Sigmoid colon (tissue), 7 donors: Measurements from ENCODE around the gene IPO13. TPM values are rescaled to one million over a fixed set of nuclear protein-coding genes. Genes with fewer than 3 reads are reported as not detected.

Source experiments
- DNase-seq: peaks from one replicate; pipeline ENCODE4 v3.0.0-alpha.2; 2019
- H3K27ac ChIP-seq, 4 donors: fragments of 200-600 bp; sonication (generic); one replicate each; pipeline ENCODE4 v1.5.1; 2016 to 2019; ENCODE audit warnings: mild to moderate bottlenecking in 1 of 4
- H3K27me3 ChIP-seq, 3 donors: fragments of 200-600 bp; sonication (generic); one replicate each; pipeline ENCODE4 v1.5.1; 2019; ENCODE audit warnings: mild to moderate bottlenecking in 1 of 3
- H3K36me3 ChIP-seq, 4 donors: fragments of 200-600 bp; sonication (generic); one replicate each; pipeline ENCODE4 v1.5.1; 2016 to 2019
- H3K4me1 ChIP-seq, 4 donors: fragments of 200-600 bp; sonication (generic); one replicate each; pipeline ENCODE4 v1.5.1; 2017 to 2019
- H3K4me3 ChIP-seq, 4 donors: fragments of 200-600 bp; sonication (generic); one replicate each; pipeline ENCODE4 v1.5.1; 2017 to 2019; ENCODE audit warnings: mild to moderate bottlenecking in 2 of 4, moderate library complexity in 1 of 4
- H3K9me3 ChIP-seq, 4 donors: fragments of 200-600 bp in 3 of 4; sonication (generic) in 3 of 4; one replicate each; pipeline versions ENCODE4 v1.5.1 to v1.6.1; 2013 to 2019
- CTCF ChIP-seq, 4 experiments: fragments of 450-650 bp in 3 of 4; fragments of 200-600 bp in 1 of 4; IDR thresholded peaks; one replicate each; pipeline ENCODE4 v1.5.1; 2016 to 2019; ENCODE audit warnings: antibody characterized with exemption in 4 of 4, mild to moderate bottlenecking in 3 of 4, moderate library complexity in 2 of 4
- EP300 ChIP-seq, 4 donors: sonication (generic); formaldehyde crosslinking; IDR thresholded peaks; one replicate each; pipeline ENCODE4 v1.6.1; 2017; ENCODE audit warnings: antibody characterized with exemption in 4 of 4
- POLR2A ChIP-seq, 2 donors: fragments of 450-650 bp; IDR thresholded peaks; one replicate each; pipeline ENCODE4 v1.6.1; 2016; ENCODE audit warnings: antibody characterized with exemption in 2 of 2, mild to moderate bottlenecking in 2 of 2, moderate library complexity in 2 of 2
- POLR2AphosphoS5 ChIP-seq, 4 donors: sonication (generic); formaldehyde crosslinking; IDR thresholded peaks; one replicate each; pipeline ENCODE4 v1.6.1; 2017; ENCODE audit warnings: antibody characterized with exemption in 4 of 4
- WGBS, 2 donors: extraction: QIAGEN DNeasy Blood & Tissue Kit; methylation state at CpG; one replicate each; pipeline ENCODE4 v1.1.7; 2013; 5-methylcytosine and 5-hydroxymethylcytosine counted together
- intact Hi-C: fragments of 100-400 bp; cut with DNase I; formaldehyde crosslinking; loops from one replicate; pipeline ENCODE4 v1.15.1; 2023
- polyA plus RNA-seq, 3 donors: library from polyadenylated mRNA; stranded (reverse); fragments of 200-250 nt; gene quantifications; one replicate each; pipeline ENCODE4 v1.2.3, GENCODE V29; 2013
- total RNA-seq, 4 donors: library from RNA; depleted of rRNA; stranded (reverse); fragments of >200 nt; gene quantifications; one replicate each; pipeline ENCODE4 v1.1.0, GENCODE V29; 2016
- donor health status: healthy with polysubstance abuse.
- donor health status: Bipolar disorder and iron deficiency.
- donor health status: healthy.

Gene IPO13
- total and polyA plus RNA-seq, 7 donors = 9.6 to 27.1 (median 16.1) TPM

GRCh38 chr1:43960798-43961197 lies 14.0 kb downstream of the IPO13 start:
- Histone ChIP-seq H3K27me3 (no peaks in the 10 kb centered on the region), H3K4me1 (no peaks in the 10 kb centered on the region), H3K36me3 (peaks cover 0 to 97% (median 49%) of the 10 kb centered on the region in 4 donors), H3K4me3 (no peak overlapping the region), H3K27ac (no peak overlapping the region), H3K9me3 (no peaks in the 10 kb centered on the region)
- no peak for TF ChIP-seq POLR2A (IDR thresholded peaks at IDR 0.05)
- no peak for TF ChIP-seq EP300 (IDR thresholded peaks at IDR 0.05)
- no peak for TF ChIP-seq POLR2AphosphoS5 (IDR thresholded peaks at IDR 0.05)
- TF ChIP-seq CTCF (IDR thresholded peaks at IDR 0.05) = no peak
- DNase-seq = no peak
- 96% methylated on average over 8 of the region's 8 CpGs for WGBS, 2 donors
- intact Hi-C loops = no loop called here

GRCh38 chr1:43961692-43962091 lies 14.9 kb downstream of the IPO13 start:
- Histone ChIP-seq H3K4me1 (no peaks in the 10 kb centered on the region), H3K9me3 (no peaks in the 10 kb centered on the region), H3K27ac (no peak overlapping the region), H3K36me3 (peaks cover 0 to 97% (median 43%) of the 10 kb centered on the region in 4 donors), H3K27me3 (no peaks in the 10 kb centered on the region), H3K4me3 (no peak overlapping the region)
- no peak for TF ChIP-seq EP300 (IDR thresholded peaks at IDR 0.05)
- no peak for TF ChIP-seq CTCF (IDR thresholded peaks at IDR 0.05)
- TF ChIP-seq POLR2A (IDR thresholded peaks at IDR 0.05) = no peak
- no peak for TF ChIP-seq POLR2AphosphoS5 (IDR thresholded peaks at IDR 0.05)
- intact Hi-C loops = no loop called here
- 89% methylated on average over 3 of the region's 3 CpGs for WGBS, 2 donors
- DNase-seq = no peak

- intact Hi-C loops = no loop called here
- no peak overlapping the region for H3K4me3 ChIP-seq
- no peak for DNase-seq
- H3K36me3 ChIP-seq = peaks cover 0 to 95% (median 42%) of the 10 kb centered on the region in 4 donors
- no peak overlapping the region for H3K27ac ChIP-seq
- WGBS, 2 donors = 90 to 93% methylated on average over 2 of the region's 2 CpGs
- H3K9me3 ChIP-seq = no peaks in the 10 kb centered on the region
- no peaks in the 10 kb centered on the region for H3K4me1 ChIP-seq
- no peaks in the 10 kb centered on the region for H3K27me3 ChIP-seq
- no peak for TF ChIP-seq CTCF (IDR thresholded peaks at IDR 0.05)
- no peak for TF ChIP-seq EP300 (IDR thresholded peaks at IDR 0.05)
- TF ChIP-seq POLR2A (IDR thresholded peaks at IDR 0.05) = no peak
- no peak for TF ChIP-seq POLR2AphosphoS5 (IDR thresholded peaks at IDR 0.05)
Observed at GRCh38 chr1:43962324-43962723, 15.6 kb downstream of the IPO13 start.

- 94 to 95% methylated on average over 3 of the region's 3 CpGs for WGBS, 2 donors
- H3K27ac ChIP-seq = no peak overlapping the region
- no peak for DNase-seq
- H3K4me1 ChIP-seq = no peaks in the 10 kb centered on the region
- no peaks in the 10 kb centered on the region for H3K27me3 ChIP-seq
- TF ChIP-seq POLR2A (IDR thresholded peaks at IDR 0.05) (no peak), POLR2AphosphoS5 (IDR thresholded peaks at IDR 0.05) (no peak), CTCF (IDR thresholded peaks at IDR 0.05) (no peak), EP300 (IDR thresholded peaks at IDR 0.05) (no peak)
- H3K36me3 ChIP-seq = peaks cover 0 to 88% (median 38%) of the 10 kb centered on the region in 4 donors
- intact Hi-C loops = no loop called here
- no peaks in the 10 kb centered on the region for H3K9me3 ChIP-seq
- H3K4me3 ChIP-seq = no peak overlapping the region
Observed at GRCh38 chr1:43963006-43963405, 16.3 kb downstream of the IPO13 start.

- Histone ChIP-seq H3K27me3 (no peaks in the 10 kb centered on the region), H3K9me3 (no peaks in the 10 kb centered on the region), H3K4me1 (no peaks in the 10 kb centered on the region), H3K36me3 (peaks cover 0 to 79% (median 29%) of the 10 kb centered on the region in 4 donors), H3K27ac (no peak overlapping the region), H3K4me3 (no peak overlapping the region)
- TF ChIP-seq CTCF (IDR thresholded peaks at IDR 0.05) (no peak), POLR2AphosphoS5 (IDR thresholded peaks at IDR 0.05) (no peak), EP300 (IDR thresholded peaks at IDR 0.05) (no peak), POLR2A (IDR thresholded peaks at IDR 0.05) (no peak)
- WGBS, 2 donors = 90 to 92% methylated on average over 5 of the region's 5 CpGs
- intact Hi-C loops = no loop called here
- no peak for DNase-seq
Observed at GRCh38 chr1:43963890-43964289, 17.1 kb downstream of the IPO13 start.
